Tibial nerve (tissue), 4 donors: ENCODE data around the gene CTBS.

ENCODE experiments used
- CTCF ChIP-seq, 5 experiments: fragments of 200-600 bp in 3 of 5; fragments of 450-650 bp in 2 of 5; sonication (generic) in 3 of 5; IDR thresholded peaks; one replicate each; pipeline ENCODE4 v1.5.1; 2016 to 2019; ENCODE audit warnings: antibody characterized with exemption in 5 of 5, mild to moderate bottlenecking in 3 of 5, moderate library complexity in 2 of 5
- EP300 ChIP-seq, 2 donors: sonication (generic); formaldehyde crosslinking; IDR thresholded peaks; one replicate each; pipeline ENCODE4 v1.6.1; 2017; ENCODE audit warnings: antibody characterized with exemption in 2 of 2, mild to moderate bottlenecking in 1 of 2
- POLR2A ChIP-seq, 2 donors: fragments of 450-650 bp; IDR thresholded peaks; one replicate each; pipeline ENCODE4 v1.6.1; 2017; ENCODE audit warnings: antibody characterized with exemption in 2 of 2, mild to moderate bottlenecking in 2 of 2, moderate library complexity in 2 of 2

GRCh38 chr1:84504580-84505492, 69.4 kb downstream of the CTBS start:
- TF ChIP-seq POLR2A (IDR thresholded peaks at IDR 0.05) (no peak), CTCF (IDR thresholded peaks at IDR 0.05) (no peak), EP300 (IDR thresholded peaks at IDR 0.05) (no peak)
